Measurements from ENCODE around the gene TMOD4. TPM values are rescaled to one million over a fixed set of nuclear protein-coding genes. Genes with fewer than 3 reads are reported as not detected.

TMOD4 gene
- not detected in 2 replicates for total RNA-seq
- 0.44 TPM in 1 of 2 replicates, not detected in the other for polyA plus RNA-seq

DNA sequence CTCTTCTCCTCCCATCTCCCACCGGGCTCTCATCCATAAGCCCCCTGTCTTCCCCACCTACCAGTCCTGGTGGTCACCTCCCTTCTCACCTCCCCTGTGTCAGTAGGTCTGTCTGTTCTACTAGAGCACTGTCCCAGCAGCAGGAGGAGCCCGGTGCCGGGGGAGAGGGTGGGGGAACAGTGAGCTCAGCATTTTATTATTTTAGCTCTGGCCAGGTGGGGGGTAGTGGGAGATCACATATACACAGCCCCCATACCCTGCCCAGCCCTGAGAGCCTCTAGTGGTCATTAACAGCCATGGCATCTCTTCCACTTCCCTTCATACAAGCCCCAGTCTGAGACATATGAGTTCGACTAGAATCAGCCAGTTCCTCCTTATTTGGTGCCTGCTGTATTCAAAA lies at the start of gene TMOD4:
TMOD4 (minus strand) TSS at position 119 of the 400 bp plus-strand sequence. CDS start 1,106 bp downstream, outside the sequence.
- Histone ChIP-seq H4K20me1 (ENCODE audit: insufficient read depth, poor library complexity, severe bottlenecking) (no peaks in the 10 kb centered on the region), H3K4me1 (ENCODE audit: insufficient read depth) (no peaks in the 10 kb centered on the region), H3K36me3 (replicated peaks; ENCODE audit: insufficient read depth, low read depth) (no peaks in the 10 kb centered on the region), H2AFZ (no peak within 1 kb of the TSS), H3K27ac (no peak within 1 kb of the TSS), H3K9me2 (replicated peaks; ENCODE audit: insufficient read depth) (no peaks in the 10 kb centered on the region), H3K79me2 (no peaks in the 10 kb centered on the region), H3K9me3 (ENCODE audit: low read depth) (no peaks in the 10 kb centered on the region), H3K4me3 (no peak within 1 kb of the TSS), H3K4me2 (no peak within 1 kb of the TSS), H3K27me3 (no peaks in the 10 kb centered on the region)
- 77% methylated on average over 4 of the region's 4 CpGs for WGBS (ENCODE audit: low lambda C conversion rate, missing lambda C conversion rate)
- DNase-seq (ENCODE audit: low spot score): peak; percentile 30
- TF ChIP-seq CTCF (IDR thresholded peaks at IDR 0.05; ENCODE audit: poor library complexity) (peak; percentile 27), EZH2 (IDR thresholded peaks at IDR 0.05; ENCODE audit: borderline replicate concordance) (no peak)

- Histone ChIP-seq H3K27me3 (no peaks in the 10 kb centered on the region), H2AFZ (no peak overlapping the region), H3K36me3 (replicated peaks; ENCODE audit: insufficient read depth, low read depth) (no peaks in the 10 kb centered on the region), H3K4me2 (no peak overlapping the region), H3K9me2 (replicated peaks; ENCODE audit: insufficient read depth) (no peaks in the 10 kb centered on the region), H3K4me3 (no peak overlapping the region), H3K27ac (no peak overlapping the region), H4K20me1 (ENCODE audit: insufficient read depth, poor library complexity, severe bottlenecking) (peaks cover 51% of the 10 kb centered on the region), H3K9me3 (ENCODE audit: low read depth) (no peaks in the 10 kb centered on the region), H3K79me2 (peaks cover 86% of the 10 kb centered on the region), H3K4me1 (ENCODE audit: insufficient read depth) (peaks cover 2% of the 10 kb centered on the region)
- WGBS (ENCODE audit: low lambda C conversion rate, missing lambda C conversion rate): 97% methylated on average over 4 of the region's 4 CpGs
- DNase-seq (ENCODE audit: low spot score): no peak
- no peak for TF ChIP-seq EZH2 (IDR thresholded peaks at IDR 0.05; ENCODE audit: borderline replicate concordance)
- TF ChIP-seq CTCF (IDR thresholded peaks at IDR 0.05; ENCODE audit: poor library complexity): no peak
- TF ChIP-seq EZH2phosphoT487 (IDR thresholded peaks at IDR 0.05; ENCODE audit: low read depth, severe bottlenecking, unreplicated experiment): no peak
Observed at GRCh38 chr1:151222130-151222529, 46.3 kb upstream of the TMOD4 start.

DNA sequence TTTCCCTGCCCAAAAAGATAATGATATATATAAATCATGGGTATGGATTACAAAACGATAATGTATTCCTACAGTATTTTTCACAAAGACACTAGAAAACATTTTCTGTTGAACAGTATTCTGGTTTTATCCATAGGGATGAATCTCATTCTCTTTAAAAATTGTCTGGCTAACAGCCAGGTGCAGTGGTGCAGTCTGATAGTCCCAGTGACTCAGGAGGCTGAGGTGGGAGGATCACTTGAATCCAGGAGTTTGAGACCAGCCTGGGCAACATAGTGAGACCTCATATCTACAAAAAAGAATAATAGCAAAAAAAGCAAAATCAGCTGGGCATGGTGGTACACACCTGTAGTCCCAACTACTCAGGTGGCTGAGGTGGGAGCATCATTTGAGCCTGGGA lies 45.8 kb upstream of the TMOD4 start:
- Histone ChIP-seq H2AFZ (no peak overlapping the region), H3K9me2 (replicated peaks; ENCODE audit: insufficient read depth) (no peaks in the 10 kb centered on the region), H3K79me2 (peaks cover 88% of the 10 kb centered on the region), H3K27ac (no peak overlapping the region), H4K20me1 (ENCODE audit: insufficient read depth, poor library complexity, severe bottlenecking) (peaks cover 55% of the 10 kb centered on the region), H3K4me2 (no peak overlapping the region), H3K27me3 (no peaks in the 10 kb centered on the region), H3K36me3 (replicated peaks; ENCODE audit: insufficient read depth, low read depth) (no peaks in the 10 kb centered on the region), H3K9me3 (ENCODE audit: low read depth) (no peaks in the 10 kb centered on the region), H3K4me1 (ENCODE audit: insufficient read depth) (peaks cover 4% of the 10 kb centered on the region), H3K4me3 (no peak overlapping the region)
- no peak for TF ChIP-seq EZH2phosphoT487 (IDR thresholded peaks at IDR 0.05; ENCODE audit: low read depth, severe bottlenecking, unreplicated experiment)
- TF ChIP-seq CTCF (IDR thresholded peaks at IDR 0.05; ENCODE audit: poor library complexity): no peak
- TF ChIP-seq EZH2 (IDR thresholded peaks at IDR 0.05; ENCODE audit: borderline replicate concordance): no peak
- 93% methylated on average over 1 of the region's 1 CpG for WGBS (ENCODE audit: low lambda C conversion rate, missing lambda C conversion rate)
- DNase-seq (ENCODE audit: low spot score): no peak

DNA sequence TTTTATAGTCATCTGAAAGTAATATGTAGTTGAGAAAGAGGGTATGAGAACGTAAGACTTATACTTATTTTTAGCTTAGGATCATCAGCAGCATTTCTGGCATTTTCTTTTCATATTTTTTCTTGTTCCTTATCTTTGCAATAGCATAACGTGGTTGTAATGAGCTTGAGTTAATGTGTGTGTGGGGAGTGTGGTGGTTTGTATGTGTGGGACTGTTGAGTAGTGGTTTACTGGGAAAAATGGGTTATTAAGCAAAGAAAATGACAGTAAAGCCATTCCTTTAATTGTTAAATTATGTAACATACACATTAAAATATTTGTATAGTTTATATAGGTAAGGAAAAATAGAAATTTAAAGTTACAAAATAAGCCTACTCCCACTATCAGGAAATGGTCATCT lies 37.8 kb upstream of the TMOD4 start:
- no peak overlapping the region for H2AFZ ChIP-seq
- H3K79me2 ChIP-seq: peaks cover 96% of the 10 kb centered on the region
- peaks cover 9% of the 10 kb centered on the region for H3K4me1 ChIP-seq (ENCODE audit: insufficient read depth)
- H3K27me3 ChIP-seq: no peaks in the 10 kb centered on the region
- H3K9me3 ChIP-seq (ENCODE audit: low read depth): no peaks in the 10 kb centered on the region
- 38% methylated on average over 2 of the region's 2 CpGs for WGBS (ENCODE audit: low lambda C conversion rate, missing lambda C conversion rate)
- peaks cover 74% of the 10 kb centered on the region for H4K20me1 ChIP-seq (ENCODE audit: insufficient read depth, poor library complexity, severe bottlenecking)
- DNase-seq (ENCODE audit: low spot score): no peak
- H3K27ac ChIP-seq: no peak overlapping the region
- no peak overlapping the region for H3K4me3 ChIP-seq
- H3K4me2 ChIP-seq: no peak overlapping the region
- H3K36me3 ChIP-seq (replicated peaks; ENCODE audit: insufficient read depth, low read depth): no peaks in the 10 kb centered on the region
- TF ChIP-seq CTCF (IDR thresholded peaks at IDR 0.05; ENCODE audit: poor library complexity) (no peak), EZH2 (IDR thresholded peaks at IDR 0.05; ENCODE audit: borderline replicate concordance) (no peak), EZH2phosphoT487 (IDR thresholded peaks at IDR 0.05; ENCODE audit: low read depth, severe bottlenecking, unreplicated experiment) (no peak)
- no peaks in the 10 kb centered on the region for H3K9me2 ChIP-seq (replicated peaks; ENCODE audit: insufficient read depth)
